Activated CD4-positive, alpha-beta memory T cell treated with anti-CD3 and anti-CD28 coated beads, Interleukin-2, amount 10 ng/mL, durations not matched to agents 7 days and 5 days (primary cell): ENCODE measurements around the gene ARHGAP12. TPM values are rescaled to one million over a fixed set of nuclear protein-coding genes. Genes with fewer than 3 reads are reported as not detected.
"Not testable (repeated sequence)": the region's sequence is repeated elsewhere in the genome, so short reads cannot be mapped to it uniquely, and the experiment has no call there.

ENCODE experiments used
- CTCF ChIA-PET: fragments of 350-600 bp; sonication (Branson Sonifier 250); formaldehyde crosslinking; loops from one replicate; lab custom pipeline; 2021; ENCODE audit warnings: antibody characterized with exemption, inconsistent platforms; lab: Charles Lee
- POLR2A ChIA-PET: fragments of 350-600 bp; sonication (Branson Sonifier 250); formaldehyde crosslinking; loops from one replicate; lab custom pipeline; 2021; ENCODE audit warnings: antibody characterized with exemption; lab: Charles Lee
- DNase-seq: peaks from one replicate; pipeline ENCODE4 v3.0.0-alpha.2; 2020
- H3K27ac Mint-ChIP-seq: one replicate; pipeline ENCODE4 v1.8.0; 2021; ENCODE audit warnings: mild to moderate bottlenecking, mixed read lengths
- H3K27me3 Mint-ChIP-seq: one replicate; pipeline ENCODE4 v1.8.0; 2021; ENCODE audit warnings: mixed read lengths
- H3K36me3 Mint-ChIP-seq: one replicate; pipeline ENCODE4 v1.8.0; 2021; ENCODE audit warnings: low read depth, mixed read lengths
- H3K4me1 Mint-ChIP-seq: one replicate; pipeline ENCODE4 v1.8.0; 2021; ENCODE audit warnings: mixed read lengths
- H3K4me3 Mint-ChIP-seq: one replicate; pipeline ENCODE4 v1.8.0; 2021; ENCODE audit warnings: mild to moderate bottlenecking, mixed read lengths
- H3K9me3 Mint-ChIP-seq: one replicate; pipeline ENCODE4 v1.8.0; 2021; ENCODE audit warnings: mixed read lengths
- total RNA-seq, 2 experiments: library from RNA; stranded (reverse); gene quantifications; one replicate each; pipeline ENCODE4 v1.2.3, GENCODE V29; 2021

ARHGAP12 gene, protein sequence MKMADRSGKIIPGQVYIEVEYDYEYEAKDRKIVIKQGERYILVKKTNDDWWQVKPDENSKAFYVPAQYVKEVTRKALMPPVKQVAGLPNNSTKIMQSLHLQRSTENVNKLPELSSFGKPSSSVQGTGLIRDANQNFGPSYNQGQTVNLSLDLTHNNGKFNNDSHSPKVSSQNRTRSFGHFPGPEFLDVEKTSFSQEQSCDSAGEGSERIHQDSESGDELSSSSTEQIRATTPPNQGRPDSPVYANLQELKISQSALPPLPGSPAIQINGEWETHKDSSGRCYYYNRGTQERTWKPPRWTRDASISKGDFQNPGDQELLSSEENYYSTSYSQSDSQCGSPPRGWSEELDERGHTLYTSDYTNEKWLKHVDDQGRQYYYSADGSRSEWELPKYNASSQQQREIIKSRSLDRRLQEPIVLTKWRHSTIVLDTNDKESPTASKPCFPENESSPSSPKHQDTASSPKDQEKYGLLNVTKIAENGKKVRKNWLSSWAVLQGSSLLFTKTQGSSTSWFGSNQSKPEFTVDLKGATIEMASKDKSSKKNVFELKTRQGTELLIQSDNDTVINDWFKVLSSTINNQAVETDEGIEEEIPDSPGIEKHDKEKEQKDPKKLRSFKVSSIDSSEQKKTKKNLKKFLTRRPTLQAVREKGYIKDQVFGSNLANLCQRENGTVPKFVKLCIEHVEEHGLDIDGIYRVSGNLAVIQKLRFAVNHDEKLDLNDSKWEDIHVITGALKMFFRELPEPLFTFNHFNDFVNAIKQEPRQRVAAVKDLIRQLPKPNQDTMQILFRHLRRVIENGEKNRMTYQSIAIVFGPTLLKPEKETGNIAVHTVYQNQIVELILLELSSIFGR
- 10 to 100 TPM; 10.7 to 12.0 TPM for total RNA-seq

DNA sequence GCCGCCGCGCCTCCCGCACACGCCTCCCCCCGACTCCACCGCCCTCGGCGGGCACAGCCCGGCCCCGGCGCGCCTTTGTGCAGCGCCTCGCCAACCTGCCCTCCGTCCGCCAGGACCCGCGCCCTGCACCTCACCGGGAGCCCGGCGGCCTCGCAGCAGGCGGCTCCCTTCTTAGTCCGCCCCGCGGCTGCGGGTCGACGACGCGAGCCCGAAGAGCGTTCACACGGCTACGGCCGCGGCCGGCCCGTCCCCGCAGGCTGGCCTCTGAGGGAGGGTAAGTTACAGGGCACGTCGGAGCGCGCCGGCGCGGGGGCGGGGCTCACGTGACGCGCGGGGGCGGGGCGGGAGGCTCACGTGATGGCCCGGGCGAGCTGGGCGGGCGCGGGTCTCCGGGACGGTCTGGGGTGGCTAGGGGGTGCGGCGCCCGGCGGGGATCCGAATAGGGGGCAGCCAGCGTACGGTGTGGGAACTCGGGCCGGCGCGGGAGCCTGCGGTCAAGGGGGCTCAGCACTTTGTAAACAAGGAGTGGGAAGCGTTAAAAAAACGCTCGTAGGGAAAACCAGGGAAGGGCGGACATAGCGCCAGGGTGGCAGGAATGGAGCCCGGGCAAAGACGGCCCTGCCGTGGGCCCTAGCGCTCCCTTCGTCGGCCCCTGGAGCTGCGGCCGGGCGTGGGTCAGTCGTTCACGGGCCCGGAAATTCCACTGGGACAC lies at the start of gene ARHGAP12:
TSS of gene ARHGAP12 (minus strand) at position 283 of the 712 bp plus-strand sequence. CDS start 19,976 bp downstream, outside the sequence.
- CTCF ChIA-PET: interaction anchor here (1.3 to 2.9 kb wide), 2 partner anchors 66 to 78 kb away, joined by 4 to 12 read pairs; no protein-coding TSS in a partner anchor
- H3K4me1 Mint-ChIP-seq: peaks cover 49% of the 10 kb centered on the region
- peak; percentile 86 for DNase-seq
- POLR2A ChIA-PET: interaction anchor here (1.0 to 2.2 kb wide), 7 partner anchors 7 to 897 kb away, joined by 3 to 17 read pairs (median 5); partner anchors contain the start of genes KIF5B and ZNF438
- H3K27me3 Mint-ChIP-seq: peaks cover 6% of the 10 kb centered on the region
- H3K4me3 Mint-ChIP-seq: peak within 1 kb of the TSS; percentile 78
- H3K9me3 Mint-ChIP-seq: no peaks in the 10 kb centered on the region
- H3K27ac Mint-ChIP-seq: peak within 1 kb of the TSS; percentile 68
- H3K36me3 Mint-ChIP-seq: no peaks in the 10 kb centered on the region

DNA sequence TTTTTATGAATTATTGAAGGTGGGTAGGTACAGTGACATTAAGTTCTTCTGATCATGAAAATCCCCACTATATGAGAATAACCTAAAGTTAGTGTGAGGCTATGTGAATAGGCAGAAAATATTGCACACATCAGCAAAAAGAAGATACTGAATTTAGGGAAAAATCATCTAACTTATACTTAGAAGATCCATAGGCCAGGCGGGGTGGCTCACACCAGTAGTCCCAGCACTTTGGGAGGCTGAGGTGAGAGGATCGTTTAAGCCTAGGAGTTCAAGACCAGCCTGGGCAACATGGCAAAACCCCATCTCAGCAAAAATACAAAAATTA lies 49.5 kb upstream of the ARHGAP12 start:
- Mint-ChIP-seq H3K4me1 (peaks cover 18% of the 10 kb centered on the region), H3K27ac (no peak overlapping the region), H3K27me3 (peaks cover 6% of the 10 kb centered on the region), H3K36me3 (no peaks in the 10 kb centered on the region), H3K4me3 (no peak overlapping the region), H3K9me3 (peaks cover 4% of the 10 kb centered on the region)
- POLR2A ChIA-PET: no interaction called here
- DNase-seq: no peak
- CTCF ChIA-PET: no interaction called here

DNA sequence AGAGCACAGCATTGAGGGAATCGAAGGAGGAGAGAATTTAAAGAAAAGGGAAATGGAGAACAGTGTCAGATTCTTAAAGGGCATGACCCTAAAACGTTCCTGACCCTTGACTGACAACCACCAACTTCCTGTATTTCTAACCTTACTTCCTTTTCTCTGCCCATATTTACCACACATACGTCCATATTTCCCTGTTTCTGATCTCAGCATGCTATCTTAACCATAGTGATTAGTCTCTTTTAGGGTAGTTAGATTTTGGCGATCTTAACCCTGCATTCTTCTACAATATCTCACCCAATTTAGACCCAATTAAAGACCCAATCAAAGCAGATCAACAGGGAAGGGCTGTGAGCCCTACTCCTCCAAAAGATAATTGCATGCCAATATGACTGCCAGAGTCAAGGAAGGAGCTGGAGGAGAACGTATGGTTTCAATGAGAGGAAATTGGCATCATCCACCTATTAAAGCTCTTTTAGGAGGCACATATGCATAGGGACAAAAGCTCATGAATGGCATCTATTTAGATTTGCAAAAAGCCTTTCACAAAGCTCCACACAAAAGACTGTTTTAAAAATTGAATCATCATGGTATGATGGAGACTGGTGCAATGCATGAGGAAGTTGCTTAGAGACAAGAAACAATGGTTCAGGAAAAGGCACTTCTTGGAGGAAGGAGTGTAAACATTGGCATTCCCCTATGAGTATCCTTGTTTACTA lies 49.0 kb upstream of the ARHGAP12 start:
- H3K27ac Mint-ChIP-seq: peak overlapping the region; percentile 45

DNA sequence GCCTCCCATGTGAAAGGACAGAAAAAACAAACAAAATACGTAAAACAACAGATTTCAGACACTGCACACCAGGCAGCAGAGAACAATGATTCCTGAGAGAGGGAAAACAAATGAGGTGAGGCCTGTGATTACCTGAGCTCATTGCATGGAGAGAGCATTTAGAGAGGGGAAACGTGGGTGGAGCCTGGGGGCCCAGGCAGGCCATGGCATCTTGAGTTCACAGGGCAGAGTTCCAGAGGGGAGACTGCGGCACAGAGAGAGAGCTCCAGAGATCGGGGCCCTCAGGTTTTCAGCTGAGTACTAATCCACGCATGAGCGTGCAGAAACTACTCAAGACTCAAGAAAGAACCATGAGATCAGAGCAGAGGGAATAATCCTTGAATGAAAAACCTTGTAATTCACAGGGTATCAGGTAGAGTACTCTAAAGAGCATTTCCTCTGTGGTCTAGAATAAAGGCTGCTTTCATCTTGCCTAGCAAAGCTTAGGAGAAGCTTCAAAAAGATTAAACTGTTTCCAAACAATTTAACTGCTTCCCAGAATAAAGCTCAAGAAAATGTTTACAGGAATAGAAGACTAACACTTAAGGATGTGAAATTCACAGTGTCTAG lies 46.6 kb upstream of the ARHGAP12 start:
- Mint-ChIP-seq H3K27ac (no peak overlapping the region), H3K27me3 (peaks cover 3% of the 10 kb centered on the region), H3K4me3 (no peak overlapping the region), H3K36me3 (no peaks in the 10 kb centered on the region), H3K4me1 (peaks cover 18% of the 10 kb centered on the region), H3K9me3 (no peaks in the 10 kb centered on the region)
- no peak for DNase-seq
- ChIA-PET POLR2A (no interaction called here), CTCF (interaction anchor here (1.6 kb wide), 1 partner anchor 195 kb away, joined by 4 read pairs; no protein-coding TSS in a partner anchor)

More for the DNA sequence above, 49.0 kb upstream of the ARHGAP12 start:
- CTCF ChIA-PET: interaction anchor here (0.5 kb wide), 1 partner anchor 1115 kb away, joined by 7 read pairs; no protein-coding TSS in a partner anchor
- DNase-seq: no peak
- Mint-ChIP-seq H3K4me1 (peaks cover 18% of the 10 kb centered on the region), H3K36me3 (no peaks in the 10 kb centered on the region), H3K9me3 (peaks cover 4% of the 10 kb centered on the region), H3K4me3 (peak overlapping the region; percentile 18), H3K27me3 (peaks cover 6% of the 10 kb centered on the region)
- POLR2A ChIA-PET: no interaction called here

DNA sequence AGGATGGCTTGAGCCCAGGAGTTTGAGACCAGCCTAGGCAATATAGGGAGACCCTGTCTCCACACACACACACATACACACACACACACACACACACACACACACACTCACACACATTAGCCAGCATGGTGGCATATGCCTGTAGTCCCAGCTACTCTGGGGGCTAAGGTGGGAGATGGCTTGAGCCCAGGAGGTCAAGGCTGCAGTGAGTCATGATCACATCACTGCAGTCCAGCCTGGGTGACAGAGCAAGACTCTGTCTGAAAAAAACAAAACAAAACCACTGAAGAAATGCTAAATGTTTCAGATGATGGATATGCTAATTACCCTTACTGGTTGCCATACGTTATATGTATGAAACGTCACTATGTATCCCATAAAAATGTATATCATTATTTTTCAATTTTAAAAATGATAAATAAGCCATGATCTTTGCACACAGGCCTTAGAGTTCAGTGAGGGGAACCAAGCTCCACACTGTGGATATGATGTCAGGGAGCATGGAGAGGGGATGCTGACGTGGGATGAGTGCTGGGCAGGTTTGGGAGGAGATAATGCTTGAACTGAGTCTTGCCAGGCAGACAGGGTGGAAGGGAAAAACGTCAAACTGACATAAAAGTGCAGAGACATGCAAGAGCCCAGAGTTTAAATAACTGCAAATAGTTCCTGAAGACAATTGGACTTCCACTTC lies 45.9 kb upstream of the ARHGAP12 start:
- Mint-ChIP-seq H3K27me3 (peaks cover 3% of the 10 kb centered on the region), H3K4me3 (no peak overlapping the region), H3K36me3 (no peaks in the 10 kb centered on the region), H3K9me3 (no peaks in the 10 kb centered on the region), H3K4me1 (peaks cover 18% of the 10 kb centered on the region), H3K27ac (no peak overlapping the region)
- CTCF ChIA-PET: no interaction called here
- POLR2A ChIA-PET: no interaction called here
- DNase-seq: no peak

DNA sequence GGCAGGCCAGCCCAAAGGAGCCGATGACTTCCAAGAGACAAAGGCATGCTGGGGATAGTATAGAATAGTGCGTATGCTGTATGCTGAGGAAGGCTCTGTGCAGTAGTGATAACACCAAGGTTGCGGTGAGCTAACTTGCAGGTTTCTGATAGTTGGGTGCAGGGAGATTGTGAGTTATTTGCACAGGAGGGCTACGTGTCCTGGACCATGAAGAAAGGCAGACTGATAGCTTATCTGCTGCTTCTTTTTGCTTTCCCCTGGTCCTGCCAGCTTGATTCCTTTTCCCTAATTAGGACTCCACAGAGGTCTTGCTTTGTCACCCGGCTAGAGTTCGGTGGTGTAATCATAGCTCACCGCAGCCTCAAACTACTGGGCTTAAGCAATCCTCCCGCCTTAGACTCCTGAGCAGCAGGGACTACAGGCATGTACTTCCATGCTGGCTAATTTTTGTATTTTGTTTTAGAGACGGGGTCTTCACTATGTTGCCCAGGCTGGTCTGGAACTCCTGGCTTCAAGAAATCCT lies 43.9 kb upstream of the ARHGAP12 start:
- Mint-ChIP-seq H3K27me3 (peaks cover 3% of the 10 kb centered on the region), H3K4me3 (no peak overlapping the region), H3K9me3 (no peaks in the 10 kb centered on the region), H3K4me1 (peaks cover 12% of the 10 kb centered on the region), H3K27ac (no peak overlapping the region), H3K36me3 (no peaks in the 10 kb centered on the region)
- DNase-seq: no peak
- ChIA-PET CTCF (no interaction called here), POLR2A (no interaction called here)

DNA sequence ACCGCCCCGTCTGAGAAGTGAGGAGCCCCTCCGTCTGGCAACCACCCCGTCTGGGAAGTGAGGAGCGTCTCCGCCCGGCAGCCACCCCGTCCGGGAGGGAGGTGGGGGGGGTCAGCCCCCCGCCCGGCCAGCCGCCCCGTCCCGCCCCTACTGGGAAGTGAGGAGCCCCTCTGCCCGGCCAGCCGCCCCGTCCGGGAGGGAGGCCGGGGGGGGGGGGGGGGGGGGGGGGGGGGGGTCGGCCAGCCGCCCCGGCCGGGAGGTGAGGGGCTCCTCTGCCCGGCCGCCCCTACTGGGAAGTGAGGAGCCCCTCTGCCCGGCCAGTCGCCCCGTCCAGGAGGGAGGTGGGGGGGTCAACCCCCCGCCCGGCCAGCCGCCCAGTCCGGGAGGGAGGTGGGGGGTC lies 41.2 kb upstream of the ARHGAP12 start:
- POLR2A ChIA-PET, CTCF ChIA-PET, H3K27ac Mint-ChIP-seq, H3K9me3 Mint-ChIP-seq, H3K4me1 Mint-ChIP-seq, H3K36me3 Mint-ChIP-seq, H3K27me3 Mint-ChIP-seq, DNase-seq, H3K4me3 Mint-ChIP-seq: not testable (repeated sequence)

DNA sequence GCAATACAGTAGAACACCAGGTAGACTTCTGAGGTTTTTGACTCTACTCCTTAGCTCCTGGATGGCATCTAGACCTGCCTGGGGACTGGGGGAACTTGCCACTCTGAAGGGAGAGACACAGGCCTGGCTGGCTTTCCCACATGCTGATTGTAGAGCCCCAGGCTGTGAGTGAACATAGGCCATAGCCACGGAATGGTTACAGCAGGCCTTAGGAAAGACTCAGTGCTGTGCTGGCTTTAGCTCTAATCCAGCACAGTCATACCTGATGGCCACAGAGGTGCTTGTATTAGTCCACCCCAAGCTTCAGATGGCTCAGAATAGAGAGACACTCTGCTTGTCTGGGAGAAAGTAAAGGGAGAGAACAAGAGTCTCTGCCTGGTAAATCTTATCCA lies 35.0 kb upstream of the ARHGAP12 start:
- ChIA-PET POLR2A (no interaction called here), CTCF (interaction anchor here (0.9 kb wide), 1 partner anchor 102 kb away, joined by 3 read pairs; no protein-coding TSS in a partner anchor)
- no peak for DNase-seq
- peaks cover 3% of the 10 kb centered on the region for H3K27me3 Mint-ChIP-seq
- no peak overlapping the region for H3K27ac Mint-ChIP-seq
- H3K4me3 Mint-ChIP-seq: no peak overlapping the region
- H3K4me1 Mint-ChIP-seq: peaks cover 9% of the 10 kb centered on the region
- H3K36me3 Mint-ChIP-seq: no peaks in the 10 kb centered on the region
- H3K9me3 Mint-ChIP-seq: no peaks in the 10 kb centered on the region

DNA sequence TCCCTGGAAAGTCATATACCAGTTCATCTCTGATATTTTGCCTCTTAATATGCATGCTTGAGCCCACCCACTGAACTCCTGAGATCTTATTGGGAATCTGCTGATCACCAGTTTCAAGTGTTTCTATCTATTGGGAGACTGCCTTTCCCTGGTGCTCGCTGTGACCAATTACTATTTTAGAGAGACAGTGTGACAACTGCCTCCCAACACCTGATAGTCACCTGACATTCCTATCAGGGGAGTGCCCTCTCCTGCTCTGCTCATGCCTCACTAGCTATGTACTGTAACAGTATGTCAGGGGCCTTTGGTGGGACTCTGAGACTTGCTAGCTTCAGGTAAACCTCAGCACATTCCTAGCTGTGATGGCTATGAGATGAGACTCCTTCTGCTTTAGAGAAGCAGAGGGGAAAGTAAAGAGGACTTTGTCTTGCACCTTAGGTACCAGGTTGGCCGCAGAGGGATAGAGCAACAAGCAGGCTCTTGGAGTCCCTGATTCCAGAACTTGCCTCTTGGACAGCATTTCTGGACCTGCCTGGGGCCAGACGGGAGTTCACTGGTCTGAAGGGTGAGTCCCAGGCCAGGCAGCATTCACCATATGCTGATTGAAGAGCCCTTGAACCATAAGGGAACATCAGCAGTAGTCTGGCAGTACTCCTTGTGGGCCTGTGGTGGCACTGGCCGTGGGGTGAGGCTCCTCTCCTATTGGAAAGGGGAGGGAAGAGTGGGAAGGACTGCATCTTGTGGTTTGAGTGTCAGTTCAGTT lies 34.4 kb upstream of the ARHGAP12 start:
- Mint-ChIP-seq H3K4me1 (peaks cover 9% of the 10 kb centered on the region), H3K27ac (no peak overlapping the region), H3K36me3 (no peaks in the 10 kb centered on the region), H3K27me3 (peaks cover 3% of the 10 kb centered on the region), H3K4me3 (no peak overlapping the region), H3K9me3 (no peaks in the 10 kb centered on the region)
- ChIA-PET POLR2A (no interaction called here), CTCF (interaction anchor here (0.9 kb wide), 1 partner anchor 102 kb away, joined by 3 read pairs; no protein-coding TSS in a partner anchor)
- DNase-seq: no peak

DNA sequence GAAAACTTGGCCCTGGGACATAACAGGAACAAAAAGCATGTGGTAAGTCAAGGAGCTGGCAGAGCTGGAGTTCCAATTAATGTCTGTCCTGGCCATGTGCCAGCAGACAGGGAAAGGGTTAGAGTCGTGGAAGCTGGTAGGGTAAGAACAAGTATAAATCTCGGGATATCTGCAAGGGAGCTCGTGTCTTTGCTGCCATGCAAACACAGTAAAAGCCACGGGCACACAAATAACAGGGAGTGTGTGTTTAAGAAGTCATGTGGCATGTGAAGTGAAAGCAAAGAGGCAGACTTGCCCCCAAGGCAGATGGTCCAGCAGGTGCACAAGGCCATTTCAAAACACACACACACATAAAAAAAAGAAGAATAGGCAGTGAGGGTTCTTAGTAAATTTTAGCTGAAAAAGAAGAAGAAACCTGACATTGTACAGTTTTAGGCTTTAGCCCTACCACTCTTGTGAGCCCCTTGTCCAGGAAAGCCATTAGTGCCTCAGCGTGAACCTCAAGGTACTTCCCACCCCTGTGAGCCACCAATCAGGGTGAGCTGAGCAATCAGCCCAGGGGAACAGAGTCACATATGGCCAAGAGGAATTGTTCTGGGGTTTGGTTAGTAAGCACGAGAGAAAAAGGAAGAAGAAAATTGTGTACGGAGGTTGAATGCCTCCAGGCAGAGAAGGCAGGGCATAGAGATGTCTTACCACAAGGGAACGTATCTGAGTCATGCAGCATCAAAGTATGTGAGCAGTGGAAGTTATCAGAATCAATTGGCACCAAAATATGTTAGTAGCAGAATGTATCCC lies 32.8 kb upstream of the ARHGAP12 start:
- POLR2A ChIA-PET: no interaction called here
- H3K27me3 Mint-ChIP-seq: peaks cover 3% of the 10 kb centered on the region
- DNase-seq: no peak
- H3K27ac Mint-ChIP-seq: no peak overlapping the region
- no peaks in the 10 kb centered on the region for H3K36me3 Mint-ChIP-seq
- H3K4me3 Mint-ChIP-seq: no peak overlapping the region
- H3K4me1 Mint-ChIP-seq: peaks cover 9% of the 10 kb centered on the region
- H3K9me3 Mint-ChIP-seq: no peaks in the 10 kb centered on the region
- CTCF ChIA-PET: no interaction called here
